H1 (cell line): ENCODE results near the gene MARS1. TPM values are rescaled to one million over a fixed set of nuclear protein-coding genes. Genes with fewer than 3 reads are reported as not detected.

Experiments used
- CTCF ChIA-PET: fragments of 300-600 bp; sonication (Branson Sonifier 250); formaldehyde crosslinking; loops from one replicate; lab custom pipeline; 2021; ENCODE audit not compliant: partially characterized antibody; lab: Charles Lee
- POLR2A ChIA-PET: fragments of 300-600 bp; sonication (Branson Sonifier 250); formaldehyde crosslinking; loops from one replicate; lab custom pipeline; 2021; ENCODE audit warnings: inconsistent platforms; ENCODE audit not compliant: partially characterized antibody; lab: Charles Lee
- DNase-seq, 2 experiments: peaks; one replicate each; pipeline versions ENCODE4 v3.0.0 to v3.0.0-alpha.2; 2010 to 2022; ENCODE audit warnings: low spot score in 2 of 2, low read depth in 1 of 2, mixed read lengths in 1 of 2
- FAIRE-seq: peaks from 2 replicates; lab custom pipeline; 2011; peaks lifted over from hg19 to GRCh38; lab: Jason Lieb, UNC
- H2AFZ ChIP-seq: 2 replicates; pipeline ENCODE4 v1.8.1; 2012; ENCODE audit warnings: low read length, inconsistent platforms
- H2AK5ac ChIP-seq: 2 replicates; pipeline ENCODE4 v1.6.1; 2013; ENCODE audit warnings: low read depth, low read length
- H2BK120ac ChIP-seq: replicated peaks from 2 replicates; pipeline ENCODE3; 2013; ENCODE audit warnings: low read depth, low read length, inconsistent platforms
- H2BK12ac ChIP-seq: 2 replicates; pipeline ENCODE4 v1.6.1; 2013; ENCODE audit warnings: low read depth, low read length
- H2BK15ac ChIP-seq: 2 replicates; pipeline ENCODE4 v1.6.1; 2013; ENCODE audit warnings: low read length
- H2BK20ac ChIP-seq: 2 replicates; pipeline ENCODE4 v1.6.1; 2013; ENCODE audit warnings: low read length
- H2BK5ac ChIP-seq: 2 replicates; pipeline ENCODE4 v1.6.1; 2013; ENCODE audit warnings: low read depth, low read length
- H3K14ac ChIP-seq: 2 replicates; pipeline ENCODE4 v1.6.1; 2013; ENCODE audit warnings: inconsistent platforms; ENCODE audit not compliant: insufficient read length
- H3K18ac ChIP-seq: 2 replicates; pipeline ENCODE4 v1.6.1; 2013; ENCODE audit warnings: low read length; ENCODE audit errors: extremely low read depth
- H3K23ac ChIP-seq: 2 replicates; pipeline ENCODE4 v1.6.1; 2013; ENCODE audit warnings: inconsistent platforms; ENCODE audit not compliant: insufficient read length
- H3K23me2 ChIP-seq: 2 replicates; pipeline ENCODE4 v1.6.1; 2013; ENCODE audit warnings: low read depth, low read length
- H3K27ac ChIP-seq: 2 replicates; pipeline ENCODE4 v1.6.1; 2011; ENCODE audit warnings: low read depth, low read length, inconsistent platforms
- H3K27me3 ChIP-seq, 4 experiments: replicated peaks in 1 of 4; 1 replicate in 1 of 4; 2 replicates in 3 of 4; pipeline versions ENCODE4 v1.6.1 to v1.8.1; 2011 to 2013; ENCODE audit warnings: low read length in 3 of 4, mild to moderate bottlenecking in 3 of 4, inconsistent platforms in 2 of 4, mixed read lengths in 2 of 4, moderate library complexity in 1 of 4; ENCODE audit not compliant: control insufficient read depth in 3 of 4, insufficient read depth in 3 of 4; ENCODE audit errors: extremely low read depth in 1 of 4
- H3K36me3 ChIP-seq, 4 experiments: 2 replicates each; pipeline versions ENCODE4 v1.6.1 to v1.8.1; 2011 to 2013; ENCODE audit warnings: mild to moderate bottlenecking in 4 of 4, low read length in 3 of 4, moderate library complexity in 2 of 4, control low read depth in 1 of 4, inconsistent platforms in 1 of 4; ENCODE audit not compliant: insufficient read depth in 4 of 4, control insufficient read depth in 2 of 4
- H3K4ac ChIP-seq: replicated peaks from 2 replicates; pipeline ENCODE3; 2013; ENCODE audit warnings: low read length, low read depth, mixed read lengths, inconsistent platforms; ENCODE audit not compliant: insufficient read length
- H3K4me1 ChIP-seq, 4 experiments: replicated peaks in 1 of 4; 1 replicate in 1 of 4; 2 replicates in 3 of 4; pipeline versions ENCODE4 v1.6.1 to v1.8.1; 2011 to 2013; ENCODE audit warnings: low read length in 3 of 4, inconsistent platforms in 2 of 4, mixed read lengths in 1 of 4; ENCODE audit not compliant: insufficient read depth in 4 of 4, control insufficient read depth in 3 of 4
- H3K4me2 ChIP-seq, 2 experiments: 2 replicates each; pipeline versions ENCODE4 v1.6.1 to v1.8.1; 2011 to 2013; ENCODE audit warnings: low read depth in 2 of 2, low read length in 2 of 2, control low read depth in 1 of 2, inconsistent platforms in 1 of 2, mild to moderate bottlenecking in 1 of 2; ENCODE audit not compliant: insufficient read depth in 1 of 2
- H3K4me3 ChIP-seq, 4 experiments: fragments of 200-600, 300-600 bp in 1 of 4; sonication (generic), shearing (Covaris generic), sonication (Bioruptor Twin) in 1 of 4; 2 replicates each; pipeline versions ENCODE4 v1.5.1 to v1.8.1; 2011 to 2016; ENCODE audit warnings: low read length in 4 of 4, low read depth in 3 of 4, control low read depth in 2 of 4, inconsistent platforms in 2 of 4, mild to moderate bottlenecking in 2 of 4, mixed read lengths in 1 of 4, moderate library complexity in 1 of 4; ENCODE audit not compliant: insufficient read depth in 2 of 4; ENCODE audit errors: extremely low read depth in 1 of 4
- H3K56ac ChIP-seq: replicated peaks from 2 replicates; pipeline ENCODE3; 2013; ENCODE audit warnings: low read depth, mild to moderate bottlenecking, mixed read lengths, low read length, inconsistent platforms; ENCODE audit not compliant: insufficient read length
- H3K79me1 ChIP-seq: 2 replicates; pipeline ENCODE4 v1.6.1; 2013; ENCODE audit warnings: low read depth, low read length, control low read depth
- H3K79me2 ChIP-seq, 2 experiments: 2 replicates each; pipeline versions ENCODE4 v1.6.1 to v1.8.1; 2012 to 2013; ENCODE audit warnings: low read length in 2 of 2, mild to moderate bottlenecking in 2 of 2, inconsistent platforms in 1 of 2; ENCODE audit not compliant: insufficient read depth in 2 of 2, control insufficient read depth in 1 of 2
- H3K9ac ChIP-seq, 4 experiments: replicated peaks in 1 of 4; 1 replicate in 1 of 4; 2 replicates in 3 of 4; pipeline versions ENCODE4 v1.6.1 to v1.8.1; 2011 to 2013; ENCODE audit warnings: low read depth in 3 of 4, low read length in 3 of 4, control low read depth in 2 of 4, mild to moderate bottlenecking in 2 of 4, moderate library complexity in 2 of 4, inconsistent platforms in 1 of 4; ENCODE audit errors: extremely low read depth in 1 of 4
- H3K9me3 ChIP-seq, 2 experiments: 2 replicates each; pipeline versions ENCODE4 v1.6.1 to v1.8.1; 2012 to 2013; ENCODE audit warnings: mild to moderate bottlenecking in 2 of 2, moderate library complexity in 2 of 2, control low read depth in 1 of 2, inconsistent platforms in 1 of 2, low read depth in 1 of 2, low read length in 1 of 2, mixed read lengths in 1 of 2; ENCODE audit not compliant: insufficient read depth in 2 of 2
- H4K20me1 ChIP-seq, 2 experiments: replicated peaks in 1 of 2; 2 replicates each; pipeline versions ENCODE3 to v1.8.1; 2011 to 2013; ENCODE audit warnings: inconsistent platforms in 2 of 2, low read length in 2 of 2, mild to moderate bottlenecking in 1 of 2; ENCODE audit not compliant: insufficient read depth in 2 of 2, control insufficient read depth in 1 of 2
- H4K5ac ChIP-seq: 2 replicates; pipeline ENCODE4 v1.6.1; 2013; ENCODE audit warnings: low read length, low read depth, mixed read lengths, inconsistent platforms; ENCODE audit not compliant: insufficient read length
- H4K8ac ChIP-seq: 2 replicates; pipeline ENCODE4 v1.8.0; 2013; ENCODE audit warnings: mild to moderate bottlenecking, moderate library complexity, low read length, inconsistent platforms; ENCODE audit not compliant: insufficient read depth; ENCODE audit errors: extremely low read depth
- H4K91ac ChIP-seq: replicated peaks from 2 replicates; pipeline ENCODE3; 2013; ENCODE audit warnings: low read length, mixed read lengths, inconsistent platforms; ENCODE audit not compliant: insufficient read length
- POLR2AphosphoS5 ChIP-seq: IDR thresholded peaks from 2 replicates; pipeline ENCODE4 v1.6.1; 2011; ENCODE audit warnings: low read depth, low read length
- WGBS, 2 experiments: shearing (Covaris generic) in 1 of 2; methylation state at CpG; one replicate each; pipeline versions ENCODE4 v1.1.6 to v1.1.7; 2013 to 2015; ENCODE audit warnings: low lambda C conversion rate in 2 of 2, mixed read lengths in 2 of 2, inconsistent platforms in 1 of 2, low coverage in 1 of 2, missing lambda C conversion rate in 1 of 2; ENCODE audit not compliant: insufficient replicate concordance in 2 of 2, insufficient coverage in 1 of 2, insufficient read length in 1 of 2; ENCODE audit errors: extremely low coverage in 1 of 2, missing lambda C conversion rate in 1 of 2; 5-methylcytosine and 5-hydroxymethylcytosine counted together
- polyA plus RNA-seq, 7 experiments: library from polyadenylated mRNA; depleted of rRNA in 3 of 7; stranded (reverse) in 5 of 7; unstranded in 2 of 7; fragments of >200 nt in 5 of 7; fragments of 200-250 nt in 2 of 7; gene quantifications; 1 replicate in 5 of 7; 2 replicates in 1 of 7; 4 replicates in 1 of 7; pipeline versions ENCODE4 v1.2.1 to v1.2.3, GENCODE V29; 2011 to 2013; ENCODE audit warnings: missing spikeins in 2 of 7, mixed read lengths in 2 of 7
- total RNA-seq: library from RNA; stranded (reverse); fragmentation: NEBNext Ultra II Directional; extraction: Animal tissue kit (Norgen Biotek cat#: 25700); gene quantifications from 2 replicates; pipeline ENCODE4 v1.2.1, GENCODE V29; 2021

The MARS1 gene
- total and polyA plus RNA-seq, 2 of the 8 experiments (the other 6 are each of a cell fraction or from before 2014, with no cell fraction given), result 194 to 407 TPM

- Histone ChIP-seq H3K27me3 (peaks cover 0 to 1% (median 0%) of the 10 kb centered on the region in 4 experiments; a peak in 1 of 7 replicates), H2BK20ac (no peak overlapping the region), H3K4me1 (peaks cover 0 to 2% (median 0%) of the 10 kb centered on the region in 4 experiments; a peak in 1 of 7 replicates), H2BK5ac (no peak overlapping the region), H3K56ac (no peak overlapping the region), H4K5ac (no peak overlapping the region), H3K23ac (no peak overlapping the region), H3K79me1 (no peaks in the 10 kb centered on the region), H2BK15ac (no peak overlapping the region), H2AK5ac (no peak overlapping the region), H2AFZ (no peak overlapping the region), H3K27ac (no peak overlapping the region), H4K20me1 (peaks cover 1 to 10% of the 10 kb centered on the region in 2 experiments), H4K8ac (no peak overlapping the region), H3K4me2 (no peak overlapping the region), H4K91ac (no peak overlapping the region), H3K79me2 (no peaks in the 10 kb centered on the region), H3K9me3 (no peaks in the 10 kb centered on the region), H2BK12ac (no peak overlapping the region), H3K18ac (no peak overlapping the region), H3K9ac (no peak overlapping the region), H3K36me3 (peaks cover 14 to 54% (median 47%) of the 10 kb centered on the region in 4 experiments; a peak in 7 of 8 replicates), H3K4ac (no peak overlapping the region), H3K23me2 (no peaks in the 10 kb centered on the region), H3K4me3 (no peak overlapping the region), H3K14ac (no peak overlapping the region), H2BK120ac (no peak overlapping the region)
- ChIA-PET POLR2A (interaction anchor here (0.9 to 8.9 kb wide), 12 partner anchors 9 to 47 kb away, joined by 3 to 65 read pairs (median 5); partner anchors contain the start of genes DCTN2 and DDIT3), CTCF (interaction anchor here (1.1 to 5.6 kb wide), 6 partner anchors 10 to 321 kb away, joined by 3 to 29 read pairs (median 4); no protein-coding TSS in a partner anchor)
- 87% methylated on average over 3 of the region's 3 CpGs; no CpG with 5 or more reads in 1 of the 2 experiments for WGBS, 2 experiments
- TF ChIP-seq POLR2AphosphoS5, result no peak
- DNase-seq, result no peak
- FAIRE-seq, result no peak
Measured at GRCh38 chr12:57534991-57535543, 47.2 kb downstream of the MARS1 start.
